K562 (cell line): Measurements from ENCODE around the gene TIMM17A. TPM values are rescaled to one million over a fixed set of nuclear protein-coding genes. Genes with fewer than 3 reads are reported as not detected.
A peak's percentile ranks its signal among the peaks of the same experiment; 100 is the strongest.

Source experiments
- ADNP ChIP-seq: fragments of 200-800 bp; sonication (Bioruptor generic); IDR thresholded peaks from 2 replicates; pipeline ENCODE4 v1.6.1; 2016; ENCODE audit warnings: missing genetic modification characterization, missing compliant biosample characterization
- BACH1 ChIP-seq: fragments of 200-800 bp; sonication (Bioruptor generic); IDR thresholded peaks from 2 replicates; pipeline ENCODE4 v1.6.1; 2016; ENCODE audit warnings: missing genetic modification characterization, missing compliant biosample characterization
- CEBPG ChIP-seq, 3 experiments: fragments of 200-800 bp in 1 of 3; sonication (Bioruptor generic) in 1 of 3; sonication (generic) in 1 of 3; formaldehyde crosslinking in 1 of 3; IDR thresholded peaks in 2 of 3; conservative IDR thresholded peaks in 1 of 3; 2 replicates each; pipeline versions ENCODE4 v1.6.1 to v1.8.0; 2016 to 2022; ENCODE audit warnings: missing compliant biosample characterization in 2 of 3, missing genetic modification characterization in 2 of 3, mild to moderate bottlenecking in 1 of 3, missing genetic modification reagents in 1 of 3
- CSDE1 ChIP-seq, 2 experiments: fragments of 450-650 bp; IDR thresholded peaks; 2 replicates each; pipeline ENCODE4 v1.6.1; 2016; ENCODE audit warnings: mild to moderate bottlenecking in 1 of 2
- E2F6 ChIP-seq, 2 experiments: IDR thresholded peaks; 2 replicates each; pipeline ENCODE4 v1.6.1; 2011; ENCODE audit warnings: borderline replicate concordance in 1 of 2, control low read depth in 1 of 2, low read depth in 1 of 2, low read length in 1 of 2, mild to moderate bottlenecking in 1 of 2, mixed read lengths in 1 of 2, moderate library complexity in 1 of 2; ENCODE audit not compliant: insufficient read depth in 1 of 2, insufficient read length in 1 of 2, poor library complexity in 1 of 2, severe bottlenecking in 1 of 2; ENCODE audit errors: extremely low read depth in 1 of 2
- EP400 ChIP-seq: fragments of 450-650 bp; IDR thresholded peaks from 2 replicates; pipeline ENCODE4 v1.6.1; 2017; ENCODE audit warnings: antibody characterized with exemption, mild to moderate bottlenecking, moderate library complexity
- FOXA3 ChIP-seq, 2 experiments: fragments of 450-650 bp in 1 of 2; sonication (generic) in 1 of 2; formaldehyde crosslinking; IDR thresholded peaks in 1 of 2; conservative IDR thresholded peaks in 1 of 2; 2 replicates each; pipeline versions ENCODE4 v1.4.0 to v1.8.0; 2020 to 2022; ENCODE audit warnings: mild to moderate bottlenecking in 2 of 2, missing genetic modification reagents in 1 of 2
- HDAC3 ChIP-seq: fragments of 450-650 bp; IDR thresholded peaks from 2 replicates; pipeline ENCODE4 v1.6.1; 2018; ENCODE audit warnings: borderline replicate concordance, mild to moderate bottlenecking, moderate library complexity; ENCODE audit not compliant: partially characterized antibody
- KDM1A ChIP-seq, 2 experiments: fragments of 450-650 bp; IDR thresholded peaks; 2 replicates each; pipeline ENCODE4 v1.6.1; 2016; ENCODE audit warnings: mild to moderate bottlenecking in 2 of 2
- MAZ ChIP-seq, 2 experiments: fragments of 450-650 bp in 1 of 2; sonication (generic) in 1 of 2; formaldehyde crosslinking; IDR thresholded peaks in 1 of 2; conservative IDR thresholded peaks in 1 of 2; 2 replicates each; pipeline versions ENCODE4 v1.4.0 to v1.5.0; 2020; ENCODE audit warnings: mild to moderate bottlenecking in 1 of 2, missing genetic modification reagents in 1 of 2
- MEF2D ChIP-seq: conservative IDR thresholded peaks from 2 replicates; pipeline ENCODE4 v1.6.1; 2016; ENCODE audit warnings: low read depth, missing genetic modification characterization, missing compliant biosample characterization
- RBM22 ChIP-seq: fragments of 200-400 bp; formaldehyde crosslinking; IDR thresholded peaks from 2 replicates; pipeline ENCODE4 v1.6.1; 2018; ENCODE audit warnings: low read length, low read depth; ENCODE audit not compliant: poor library complexity, severe bottlenecking
- RBM25 ChIP-seq: fragments of 200-400 bp; formaldehyde crosslinking; IDR thresholded peaks from 2 replicates; pipeline ENCODE4 v1.6.1; 2018; ENCODE audit warnings: low read length, low read depth, moderate library complexity; ENCODE audit not compliant: severe bottlenecking
- SNAPC5 ChIP-seq: fragments of 250-450 bp; sonication (Bioruptor Pico); IDR thresholded peaks from 2 replicates; pipeline ENCODE4 v1.8.0; 2021; ENCODE audit warnings: moderate library complexity, mild to moderate bottlenecking, inconsistent platforms
- TFE3 ChIP-seq: fragments of 450-650 bp; formaldehyde crosslinking; IDR thresholded peaks from 2 replicates; pipeline ENCODE4 v1.4.0; 2020; ENCODE audit warnings: mild to moderate bottlenecking, mixed read lengths
- TOE1 ChIP-seq, 2 experiments: fragments of 450-650 bp in 1 of 2; sonication (generic) in 1 of 2; formaldehyde crosslinking in 1 of 2; IDR thresholded peaks; 2 replicates each; pipeline versions ENCODE4 v1.7.1 to v1.8.0; 2016 to 2022; ENCODE audit warnings: borderline replicate concordance in 2 of 2, mild to moderate bottlenecking in 2 of 2, antibody characterized with exemption in 1 of 2, inconsistent platforms in 1 of 2, low read depth in 1 of 2, missing genetic modification reagents in 1 of 2, moderate library complexity in 1 of 2
- ZNF384 ChIP-seq: IDR thresholded peaks from 2 replicates; pipeline ENCODE4 v1.6.1; 2012; ENCODE audit warnings: low read depth, low read length, improper control_type of control experiment
- ZNF436 ChIP-seq: fragments of 250-450, 450-650 bp; sonication (Bioruptor Pico); formaldehyde crosslinking; IDR thresholded peaks from 2 replicates; pipeline ENCODE4 v1.7.0; 2020; ENCODE audit warnings: mild to moderate bottlenecking
- polyA plus RNA-seq, 8 experiments: library from polyadenylated mRNA; depleted of rRNA in 4 of 8; stranded (reverse) in 5 of 8; unstranded in 3 of 8; fragments of >200 nt; fragmentation: Nextera tagmentation in 2 of 8; fragmentation: Illumina TruSeq in 1 of 8; extraction: Ambion mirVana in 2 of 8; extraction: Trizol in 1 of 8; gene quantifications; 2 replicates each; pipeline versions ENCODE4 v1.2.1 to v1.2.3, GENCODE V29; 2011 to 2014; ENCODE audit warnings: inconsistent platforms in 1 of 8, missing spikeins in 1 of 8
- total RNA-seq, 7 experiments: library from RNA; depleted of rRNA in 6 of 7; stranded (reverse); fragments of >200 nt in 6 of 7; fragmentation: Illumina TruSeq in 2 of 7; extraction: Trizol in 2 of 7; gene quantifications; 2 replicates each; pipeline versions ENCODE4 v1.2.1 to v1.2.3, GENCODE V29; 2011 to 2021; ENCODE audit warnings: low replicate concordance in 1 of 7
- TF ChIP-seq, protein P1 (sequence below): sonication (generic); formaldehyde crosslinking; IDR thresholded peaks from 2 replicates; pipeline ENCODE4 v1.4.0; 2020; ENCODE audit warnings: mild to moderate bottlenecking, missing genetic modification reagents

The TIMM17A gene
- total and polyA plus RNA-seq, 9 of the 15 experiments (the other 6 are each of a cell fraction or from before 2014, with no cell fraction given): 116 to 744 (median 180) TPM

- TF ChIP-seq E2F6 (IDR thresholded peaks at IDR 0.05; ENCODE audit: borderline replicate concordance in 1 of 2, extremely low read depth in 1 of 2, insufficient read depth in 1 of 2, insufficient read length in 1 of 2, low read depth in 1 of 2, low read length in 1 of 2, poor library complexity in 1 of 2, severe bottlenecking in 1 of 2) (peak; percentile 15 to 61), MEF2D (tag) (no peak), ADNP (tag) (peak; percentile 94), EP400 (no peak), FOXA3 (CRISPR knock-in tag; conservative IDR thresholded peaks at IDR 0.05 in 1 of 2, IDR thresholded peaks at IDR 0.05 in 1 of 2) (no peak), KDM1A (IDR thresholded peaks at IDR 0.05) (peak; percentile 69 to 78; a peak in 3 of 4 replicates), CSDE1 (IDR thresholded peaks at IDR 0.05) (0 out of 4 replicates have a peak, but pooled peaks of 1 of the 2 experiments have one; percentile 8), ZNF436 (CRISPR knock-in tag) (no peak), TOE1 (IDR thresholded peaks at IDR 0.05; ENCODE audit: borderline replicate concordance) (peak; percentile 88), TOE1 (CRISPR knock-in tag; IDR thresholded peaks at IDR 0.05; ENCODE audit: borderline replicate concordance, low read depth) (no peak), MAZ (CRISPR knock-in tag; conservative IDR thresholded peaks at IDR 0.05 in 1 of 2, IDR thresholded peaks at IDR 0.05 in 1 of 2) (0 out of 4 replicates have a peak, but pooled peaks of 1 of the 2 experiments have one; percentile 18), SNAPC5 (CRISPR knock-in tag) (no peak), RBM25 (peak; percentile 55), HDAC3 (peak; percentile 21), RBM22 (no peak), TFE3 (CRISPR knock-in tag) (peak; percentile 54), ZNF384 (peak; percentile 81), CEBPG (CRISPR knock-in tag; IDR thresholded peaks at IDR 0.05) (no peak), CEBPG (tag; conservative IDR thresholded peaks at IDR 0.05 in 1 of 2, IDR thresholded peaks at IDR 0.05 in 1 of 2) (peak in 1 of 2 experiments; percentile 56; a peak in 1 of 4 replicates), BACH1 (tag) (0 out of 2 replicates have a peak, but pooled peaks have one; percentile 4)
- TF ChIP-seq, protein P1, sequence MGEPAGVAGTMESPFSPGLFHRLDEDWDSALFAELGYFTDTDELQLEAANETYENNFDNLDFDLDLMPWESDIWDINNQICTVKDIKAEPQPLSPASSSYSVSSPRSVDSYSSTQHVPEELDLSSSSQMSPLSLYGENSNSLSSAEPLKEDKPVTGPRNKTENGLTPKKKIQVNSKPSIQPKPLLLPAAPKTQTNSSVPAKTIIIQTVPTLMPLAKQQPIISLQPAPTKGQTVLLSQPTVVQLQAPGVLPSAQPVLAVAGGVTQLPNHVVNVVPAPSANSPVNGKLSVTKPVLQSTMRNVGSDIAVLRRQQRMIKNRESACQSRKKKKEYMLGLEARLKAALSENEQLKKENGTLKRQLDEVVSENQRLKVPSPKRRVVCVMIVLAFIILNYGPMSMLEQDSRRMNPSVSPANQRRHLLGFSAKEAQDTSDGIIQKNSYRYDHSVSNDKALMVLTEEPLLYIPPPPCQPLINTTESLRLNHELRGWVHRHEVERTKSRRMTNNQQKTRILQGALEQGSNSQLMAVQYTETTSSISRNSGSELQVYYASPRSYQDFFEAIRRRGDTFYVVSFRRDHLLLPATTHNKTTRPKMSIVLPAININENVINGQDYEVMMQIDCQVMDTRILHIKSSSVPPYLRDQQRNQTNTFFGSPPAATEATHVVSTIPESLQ (CRISPR knock-in tag): peak; percentile 67; the same call in 1 of the 2 replicates
These were observed 867 bp upstream of the TIMM17A start (continued) for GRCh38 chr1:201954263-201955008.
